HEK293 (cell line): ENCODE data around the gene RPS6KB2.

Experiments used
- CTCF ChIP-seq: fragments of 450-650 bp; formaldehyde crosslinking; IDR thresholded peaks from 2 replicates; pipeline ENCODE4 v1.5.1; 2016; ENCODE audit warnings: missing biosample characterization, missing genetic modification characterization
- KLF10 ChIP-seq: fragments of 450-650 bp; IDR thresholded peaks from 2 replicates; pipeline ENCODE4 v1.5.1; 2018; ENCODE audit warnings: missing biosample characterization, mild to moderate bottlenecking, missing genetic modification characterization
- YY2 ChIP-seq: fragments of 450-650 bp; formaldehyde crosslinking; IDR thresholded peaks from 2 replicates; pipeline ENCODE4 v1.5.1; 2016; ENCODE audit warnings: missing biosample characterization, missing genetic modification characterization
- ZNF121 ChIP-seq: fragments of 450-650 bp; formaldehyde crosslinking; IDR thresholded peaks from 2 replicates; pipeline ENCODE4 v1.5.1; 2016; ENCODE audit warnings: missing biosample characterization, missing genetic modification characterization
- ZNF19 ChIP-seq: fragments of 450-650 bp; formaldehyde crosslinking; IDR thresholded peaks from 2 replicates; pipeline ENCODE4; 2016; ENCODE audit warnings: missing biosample characterization, missing genetic modification characterization, low read depth
- ZNF311 ChIP-seq: fragments of 450-650 bp; formaldehyde crosslinking; IDR thresholded peaks from 2 replicates; pipeline ENCODE4 v1.5.1; 2017; ENCODE audit warnings: missing biosample characterization, missing genetic modification characterization, borderline replicate concordance
- ZNF580 ChIP-seq: fragments of 450-650 bp; formaldehyde crosslinking; IDR thresholded peaks from 2 replicates; pipeline ENCODE4 v1.5.1; 2016; ENCODE audit warnings: missing biosample characterization, missing genetic modification characterization
- ZNF692 ChIP-seq: fragments of 450-650 bp; formaldehyde crosslinking; IDR thresholded peaks from 2 replicates; pipeline ENCODE4 v1.5.1; 2016; ENCODE audit warnings: missing biosample characterization, missing genetic modification characterization
- ZNF707 ChIP-seq: fragments of 450-650 bp; formaldehyde crosslinking; IDR thresholded peaks from 2 replicates; pipeline ENCODE4 v1.5.1; 2016; ENCODE audit warnings: missing biosample characterization, missing genetic modification characterization
- ZXDB ChIP-seq: fragments of 450-650 bp; formaldehyde crosslinking; IDR thresholded peaks from 2 replicates; pipeline ENCODE4 v1.5.1; 2016; ENCODE audit warnings: missing biosample characterization, missing genetic modification characterization

- TF ChIP-seq ZNF311 (tag by site-specific recombination): no peak
- no peak for TF ChIP-seq ZNF580 (tag by site-specific recombination)
- no peak for TF ChIP-seq CTCF (tag by site-specific recombination)
- no peak for TF ChIP-seq ZXDB (tag by site-specific recombination)
- no peak for TF ChIP-seq KLF10 (tag by site-specific recombination)
- no peak for TF ChIP-seq ZNF19 (tag by site-specific recombination)
- no peak for TF ChIP-seq ZNF692
- no peak for TF ChIP-seq ZNF121 (tag by site-specific recombination)
- no peak for TF ChIP-seq YY2 (tag by site-specific recombination)
- no peak for TF ChIP-seq ZNF707
Measured at GRCh38 chr11:67437082-67437808, 9.0 kb downstream of the RPS6KB2 start, which contains the start of gene PTPRCAP.
